Lower leg skin (tissue), 4 donors: ENCODE data around the gene SFTPA2. TPM values are rescaled to one million over a fixed set of nuclear protein-coding genes. Genes with fewer than 3 reads are reported as not detected.
"Not testable (repeated sequence)": the region's sequence is repeated elsewhere in the genome, so short reads cannot be mapped to it uniquely, and the experiment has no call there.

Experiments used
- DNase-seq, 2 donors: peaks; one replicate each; pipeline ENCODE4 v3.0.0-alpha.2; 2019; ENCODE audit warnings: low spot score in 2 of 2
- H3K4me3 ChIP-seq: fragments of 200-600 bp; sonication (generic); 2 replicates; pipeline ENCODE4 v1.5.1; 2017; ENCODE audit warnings: mild to moderate bottlenecking, low read depth; ENCODE audit not compliant: poor library complexity, severe bottlenecking
- POLR2A ChIP-seq, 2 donors: fragments of 450-650 bp; IDR thresholded peaks; one replicate each; pipeline ENCODE4 v1.6.1; 2016 to 2017; ENCODE audit warnings: antibody characterized with exemption in 2 of 2, mild to moderate bottlenecking in 1 of 2, moderate library complexity in 1 of 2
- WGBS, 2 donors: methylation state at CpG; one replicate each; pipeline ENCODE4 v1.1.5; 2018; 5-methylcytosine and 5-hydroxymethylcytosine counted together
- intact Hi-C: fragments of 100-400 bp; cut with DNase I; formaldehyde crosslinking; loops from one replicate; pipeline ENCODE4 v1.15.0; 2023; ENCODE audit warnings: low total_unique reads
- total RNA-seq, 4 donors: library from RNA; depleted of rRNA; stranded (reverse); fragments of >200 nt; gene quantifications; one replicate each; pipeline ENCODE4 v1.1.0, GENCODE V29; 2016
- TF ChIP-seq, protein P1 (sequence below), 3 donors: fragments of 450-650 bp; IDR thresholded peaks; one replicate each; pipeline ENCODE4 v1.5.1; 2016; ENCODE audit warnings: antibody characterized with exemption in 3 of 3, mild to moderate bottlenecking in 3 of 3, moderate library complexity in 2 of 3

The SFTPA2 gene
- total RNA-seq, 4 donors from 2014 or later, result not detected

DNA sequence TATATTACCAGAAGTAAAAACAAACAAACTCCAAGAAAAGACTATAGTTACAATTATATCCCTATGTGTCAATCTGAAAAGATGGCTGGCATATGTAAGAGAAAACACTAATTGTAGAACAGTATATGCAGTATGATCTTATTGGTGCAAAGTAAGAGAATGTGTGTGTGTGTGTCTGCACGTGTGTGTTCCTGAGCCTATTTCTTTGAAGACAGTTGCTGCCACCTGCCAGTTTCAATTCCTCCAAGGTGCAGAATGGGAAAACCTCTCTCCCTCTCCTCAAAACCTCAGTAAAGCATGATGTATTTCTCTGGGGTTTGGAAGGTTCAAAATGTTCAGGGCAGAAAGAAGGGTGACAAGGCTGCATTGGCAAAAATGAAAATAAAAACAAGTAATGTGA is 41.7 kb upstream of the SFTPA2 start:
- intact Hi-C loops, result no loop called here
- no peak for DNase-seq
- 30 to 50% methylated on average over 1 of the region's 1 CpG for WGBS, 2 donors
- TF ChIP-seq, protein P1, sequence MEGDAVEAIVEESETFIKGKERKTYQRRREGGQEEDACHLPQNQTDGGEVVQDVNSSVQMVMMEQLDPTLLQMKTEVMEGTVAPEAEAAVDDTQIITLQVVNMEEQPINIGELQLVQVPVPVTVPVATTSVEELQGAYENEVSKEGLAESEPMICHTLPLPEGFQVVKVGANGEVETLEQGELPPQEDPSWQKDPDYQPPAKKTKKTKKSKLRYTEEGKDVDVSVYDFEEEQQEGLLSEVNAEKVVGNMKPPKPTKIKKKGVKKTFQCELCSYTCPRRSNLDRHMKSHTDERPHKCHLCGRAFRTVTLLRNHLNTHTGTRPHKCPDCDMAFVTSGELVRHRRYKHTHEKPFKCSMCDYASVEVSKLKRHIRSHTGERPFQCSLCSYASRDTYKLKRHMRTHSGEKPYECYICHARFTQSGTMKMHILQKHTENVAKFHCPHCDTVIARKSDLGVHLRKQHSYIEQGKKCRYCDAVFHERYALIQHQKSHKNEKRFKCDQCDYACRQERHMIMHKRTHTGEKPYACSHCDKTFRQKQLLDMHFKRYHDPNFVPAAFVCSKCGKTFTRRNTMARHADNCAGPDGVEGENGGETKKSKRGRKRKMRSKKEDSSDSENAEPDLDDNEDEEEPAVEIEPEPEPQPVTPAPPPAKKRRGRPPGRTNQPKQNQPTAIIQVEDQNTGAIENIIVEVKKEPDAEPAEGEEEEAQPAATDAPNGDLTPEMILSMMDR (IDR thresholded peaks at IDR 0.05), result no peak
- TF ChIP-seq POLR2A (IDR thresholded peaks at IDR 0.05), result no peak
- no peak overlapping the region for H3K4me3 ChIP-seq

DNA sequence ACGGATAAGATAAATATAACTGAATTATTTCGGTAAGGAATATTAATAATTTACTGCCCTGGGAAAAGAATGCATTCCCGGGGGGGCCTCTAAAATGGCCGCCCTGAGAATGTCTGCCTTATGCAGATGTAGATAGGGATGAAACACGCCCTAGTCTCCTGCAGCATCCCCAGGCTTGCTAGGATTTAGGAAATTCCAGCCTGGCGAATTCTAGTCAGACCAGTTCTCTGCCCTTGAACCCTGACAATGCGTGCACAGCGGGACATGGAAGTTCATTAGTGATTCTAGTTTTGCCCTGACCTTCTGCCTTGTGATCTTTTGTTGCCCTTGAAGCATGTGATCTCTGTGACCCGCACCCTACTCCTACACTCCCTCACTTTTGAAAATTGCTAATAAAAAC is 39.4 kb upstream of the SFTPA2 start:
- WGBS, 2 donors, result 71 to 80% methylated on average over 9 of the region's 9 CpGs
- H3K4me3 ChIP-seq, DNase-seq, intact Hi-C loops: not testable (repeated sequence)

DNA sequence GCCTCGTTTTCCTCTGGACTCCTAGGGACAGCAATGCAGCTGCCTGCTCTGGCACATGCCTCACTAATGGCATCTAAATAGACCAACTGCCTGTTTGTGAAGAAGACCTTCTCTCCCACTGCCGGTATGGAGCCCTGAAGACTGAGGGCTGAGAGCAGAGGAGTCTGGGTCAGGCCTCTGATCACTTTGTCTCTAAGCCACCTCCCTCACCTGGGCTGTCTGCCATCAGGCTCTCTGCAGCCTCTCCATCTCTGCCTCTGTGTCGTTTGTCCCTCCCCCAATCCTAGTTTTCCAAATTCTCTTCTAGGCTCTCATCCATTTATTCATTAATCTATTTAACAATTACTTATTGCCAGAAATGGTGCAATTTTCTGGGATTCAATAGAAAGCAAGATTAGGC is 35.3 kb upstream of the SFTPA2 start:
- DNase-seq, result no peak
- WGBS, 2 donors, result 44 to 50% methylated on average over 3 of the region's 3 CpGs
- intact Hi-C loops, result no loop called here
- H3K4me3 ChIP-seq, result no peak overlapping the region
- TF ChIP-seq POLR2A (IDR thresholded peaks at IDR 0.05), result no peak
- TF ChIP-seq, protein P1 (IDR thresholded peaks at IDR 0.05), result no peak

DNA sequence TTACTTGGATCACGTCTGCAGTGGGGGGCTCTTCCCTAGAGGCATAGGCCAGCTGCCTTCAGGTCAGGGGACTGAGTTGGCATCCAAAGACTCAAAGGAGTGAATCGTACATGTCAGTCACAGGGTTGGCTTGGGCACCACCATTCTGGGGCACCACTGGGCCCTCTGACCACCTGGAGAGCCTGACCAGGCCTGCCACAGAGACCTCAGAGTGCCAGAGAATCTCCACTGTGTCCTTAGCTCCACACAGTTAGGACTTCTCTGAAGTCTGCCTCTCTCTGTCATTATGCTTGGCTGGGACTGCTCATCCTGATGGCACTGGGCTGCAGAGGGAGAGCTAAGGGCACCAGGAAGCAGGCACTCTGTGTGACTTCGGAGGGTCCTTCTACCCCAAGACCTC is 34.4 kb upstream of the SFTPA2 start:
- H3K4me3 ChIP-seq, intact Hi-C loops, DNase-seq: not testable (repeated sequence)
- 64 to 100% methylated on average over 3 of the region's 3 CpGs for WGBS, 2 donors

DNA sequence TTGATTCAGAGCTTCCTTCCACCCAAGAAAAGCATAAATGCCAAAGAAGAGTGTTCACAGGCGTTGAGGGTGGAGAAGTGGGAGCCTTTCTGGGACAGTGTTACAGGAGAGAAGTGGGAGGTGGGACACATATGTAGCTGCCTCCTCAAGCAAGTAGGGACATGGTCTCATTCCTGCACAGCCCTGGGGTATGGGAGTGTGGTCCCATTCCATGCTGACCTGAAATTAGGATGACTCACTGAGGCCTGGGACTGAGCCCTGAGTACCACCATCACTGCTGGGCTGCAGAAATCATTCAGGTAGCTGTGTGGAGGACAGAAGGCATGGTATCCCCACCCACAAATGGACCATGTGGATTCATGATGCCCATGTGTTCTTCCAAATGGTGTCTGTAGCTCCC is 33.2 kb upstream of the SFTPA2 start:
- TF ChIP-seq, protein P1 (IDR thresholded peaks at IDR 0.05), result no peak
- TF ChIP-seq POLR2A (IDR thresholded peaks at IDR 0.05), result no peak
- no peak overlapping the region for H3K4me3 ChIP-seq
- intact Hi-C loops, result no loop called here
- WGBS, 2 donors, result 71 to 76% methylated on average over 1 of the region's 1 CpG
- no peak for DNase-seq

DNA sequence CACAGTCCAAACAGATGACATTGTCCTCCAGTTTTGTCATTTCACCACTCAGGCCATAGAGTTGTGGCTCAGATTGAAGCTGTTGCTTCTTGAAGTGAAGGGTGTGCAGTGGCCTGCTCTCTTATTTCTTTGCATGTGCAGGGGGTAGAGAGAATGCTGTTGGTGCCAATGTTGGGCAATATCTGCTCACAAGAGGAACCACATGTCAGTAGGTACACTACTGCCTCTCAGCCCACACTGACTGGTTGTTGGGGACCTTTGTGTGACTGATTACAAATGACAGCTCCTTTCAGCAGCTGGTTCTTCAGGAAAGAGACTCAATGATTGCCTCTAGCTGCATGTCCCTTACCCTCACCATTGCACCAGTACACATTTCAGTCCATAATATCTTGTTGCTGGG is 28.6 kb upstream of the SFTPA2 start:
- TF ChIP-seq POLR2A (IDR thresholded peaks at IDR 0.05), result no peak
- TF ChIP-seq, protein P1 (IDR thresholded peaks at IDR 0.05), result no peak
- no peak for DNase-seq
- intact Hi-C loops, result no loop called here
- no peak overlapping the region for H3K4me3 ChIP-seq

DNA sequence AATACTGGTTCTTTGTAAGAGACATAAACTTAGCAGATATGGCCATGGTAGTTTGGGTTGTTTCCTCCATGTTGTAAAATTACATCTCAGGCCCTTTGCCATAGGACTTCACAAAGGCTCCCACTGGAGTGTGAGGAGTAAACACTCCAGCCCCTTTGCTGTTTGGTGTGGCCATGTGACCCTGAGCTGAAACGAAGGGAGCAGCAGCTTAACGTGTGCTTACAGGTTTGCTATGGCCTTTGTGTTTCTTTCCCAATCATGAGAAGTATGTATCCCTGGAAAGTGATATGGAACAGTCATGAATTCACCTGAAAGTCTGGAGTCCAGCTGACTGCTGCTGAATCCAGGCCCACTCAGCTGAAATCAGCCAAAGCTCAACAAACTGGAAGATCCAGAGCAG is 26.7 kb upstream of the SFTPA2 start:
- intact Hi-C loops, result no loop called here
- no peak overlapping the region for H3K4me3 ChIP-seq
- 30 to 83% methylated on average over 2 of the region's 2 CpGs for WGBS, 2 donors
- TF ChIP-seq, protein P1 (IDR thresholded peaks at IDR 0.05), result no peak
- TF ChIP-seq POLR2A (IDR thresholded peaks at IDR 0.05), result no peak
- no peak for DNase-seq
